ENCODE measurements around the gene AKR1B1. TPM values are rescaled to one million over a fixed set of nuclear protein-coding genes. Genes with fewer than 3 reads are reported as not detected.

Gene AKR1B1
- total RNA-seq, 1 donor from 2014 or later, result 52.8 TPM

DNA sequence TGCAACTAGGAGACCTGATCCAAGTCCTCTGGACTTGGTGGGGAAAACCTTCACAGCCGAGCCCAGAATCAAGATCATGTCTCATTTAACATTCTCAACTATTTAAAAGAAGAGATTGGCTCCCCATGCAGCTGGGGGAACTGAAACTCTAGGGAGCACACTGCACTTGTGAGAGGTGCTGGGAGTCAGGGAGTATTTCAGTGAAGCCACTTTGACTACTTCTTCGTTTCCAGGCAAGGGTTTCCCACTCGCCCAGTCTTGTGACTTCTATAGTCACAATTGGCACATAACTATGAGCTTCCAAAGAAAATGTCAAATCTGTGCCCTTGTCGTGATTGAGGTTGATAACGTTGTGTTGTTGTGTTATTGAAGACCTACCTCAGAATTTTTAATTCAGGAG, 62.9 kb downstream of the AKR1B1 start:
- Mint-ChIP-seq H3K4me3 (ENCODE audit: unreplicated experiment) (no peak overlapping the region), H3K4me1 (ENCODE audit: unreplicated experiment) (no peaks in the 10 kb centered on the region), H3K27ac (ENCODE audit: unreplicated experiment) (no peak overlapping the region), H3K36me3 (ENCODE audit: low read depth, unreplicated experiment) (no peaks in the 10 kb centered on the region), H3K27me3 (ENCODE audit: unreplicated experiment) (peaks cover 1% of the 10 kb centered on the region), H3K9me3 (ENCODE audit: unreplicated experiment) (no peaks in the 10 kb centered on the region)
- DNase-seq (ENCODE audit: low spot score), result no peak
- TF ChIP-seq, protein P1, sequence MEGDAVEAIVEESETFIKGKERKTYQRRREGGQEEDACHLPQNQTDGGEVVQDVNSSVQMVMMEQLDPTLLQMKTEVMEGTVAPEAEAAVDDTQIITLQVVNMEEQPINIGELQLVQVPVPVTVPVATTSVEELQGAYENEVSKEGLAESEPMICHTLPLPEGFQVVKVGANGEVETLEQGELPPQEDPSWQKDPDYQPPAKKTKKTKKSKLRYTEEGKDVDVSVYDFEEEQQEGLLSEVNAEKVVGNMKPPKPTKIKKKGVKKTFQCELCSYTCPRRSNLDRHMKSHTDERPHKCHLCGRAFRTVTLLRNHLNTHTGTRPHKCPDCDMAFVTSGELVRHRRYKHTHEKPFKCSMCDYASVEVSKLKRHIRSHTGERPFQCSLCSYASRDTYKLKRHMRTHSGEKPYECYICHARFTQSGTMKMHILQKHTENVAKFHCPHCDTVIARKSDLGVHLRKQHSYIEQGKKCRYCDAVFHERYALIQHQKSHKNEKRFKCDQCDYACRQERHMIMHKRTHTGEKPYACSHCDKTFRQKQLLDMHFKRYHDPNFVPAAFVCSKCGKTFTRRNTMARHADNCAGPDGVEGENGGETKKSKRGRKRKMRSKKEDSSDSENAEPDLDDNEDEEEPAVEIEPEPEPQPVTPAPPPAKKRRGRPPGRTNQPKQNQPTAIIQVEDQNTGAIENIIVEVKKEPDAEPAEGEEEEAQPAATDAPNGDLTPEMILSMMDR (IDR thresholded peaks at IDR 0.05; ENCODE audit: unreplicated experiment), result no peak

DNA sequence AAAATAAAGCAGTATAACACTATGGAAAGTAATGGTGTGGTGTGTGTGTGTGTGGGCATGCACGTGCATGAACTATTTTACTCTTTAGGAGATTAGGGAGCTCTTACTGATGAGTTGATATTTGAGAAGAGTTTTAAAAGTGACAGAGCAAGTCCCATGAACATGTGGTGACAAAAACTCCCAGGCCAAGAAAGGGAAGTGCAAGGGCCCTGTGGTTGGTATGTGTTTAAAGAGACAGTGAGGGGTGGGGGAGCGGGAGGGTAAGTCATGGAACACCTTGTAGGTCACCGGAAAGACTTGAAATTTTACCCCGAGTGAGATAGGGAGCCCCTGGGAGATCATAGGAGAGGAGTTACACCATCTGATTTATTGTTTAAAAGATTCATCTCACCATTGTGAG, 63.3 kb downstream of the AKR1B1 start:
- H3K27ac Mint-ChIP-seq (ENCODE audit: unreplicated experiment), result no peak overlapping the region
- H3K4me3 Mint-ChIP-seq (ENCODE audit: unreplicated experiment), result no peak overlapping the region
- no peaks in the 10 kb centered on the region for H3K9me3 Mint-ChIP-seq (ENCODE audit: unreplicated experiment)

DNA sequence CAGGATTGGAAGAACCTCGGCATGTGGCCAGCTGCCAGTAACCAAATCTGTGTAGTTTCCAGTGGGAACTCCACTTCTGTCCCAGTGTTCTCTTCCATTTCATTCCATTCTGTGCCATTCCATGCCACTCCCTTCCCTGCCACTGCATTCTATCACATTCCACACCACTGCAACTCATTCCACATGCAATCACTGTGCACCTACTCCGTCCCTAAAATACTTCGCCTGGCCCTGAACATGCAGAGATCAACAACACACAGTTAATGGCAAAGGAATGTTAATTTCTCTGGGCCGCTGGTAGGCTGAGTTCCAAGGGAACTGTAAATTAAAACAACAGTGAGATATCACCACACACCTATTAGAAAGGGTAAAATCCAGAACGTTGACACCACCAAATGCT, 64.8 kb downstream of the AKR1B1 start:
- Mint-ChIP-seq H3K36me3 (ENCODE audit: low read depth, unreplicated experiment) (no peaks in the 10 kb centered on the region), H3K4me1 (ENCODE audit: unreplicated experiment) (no peaks in the 10 kb centered on the region), H3K27ac (ENCODE audit: unreplicated experiment) (no peak overlapping the region), H3K9me3 (ENCODE audit: unreplicated experiment) (no peaks in the 10 kb centered on the region), H3K27me3 (ENCODE audit: unreplicated experiment) (no peaks in the 10 kb centered on the region), H3K4me3 (ENCODE audit: unreplicated experiment) (no peak overlapping the region)
- DNase-seq (ENCODE audit: low spot score), result no peak
- TF ChIP-seq, protein P1 (IDR thresholded peaks at IDR 0.05; ENCODE audit: unreplicated experiment), result no peak

More for the DNA sequence above, 63.3 kb downstream of the AKR1B1 start:
- Mint-ChIP-seq H3K27me3 (ENCODE audit: unreplicated experiment) (peaks cover 1% of the 10 kb centered on the region), H3K4me1 (ENCODE audit: unreplicated experiment) (no peaks in the 10 kb centered on the region), H3K36me3 (ENCODE audit: low read depth, unreplicated experiment) (no peaks in the 10 kb centered on the region)
- DNase-seq (ENCODE audit: low spot score), result no peak
- TF ChIP-seq, protein P1 (IDR thresholded peaks at IDR 0.05; ENCODE audit: unreplicated experiment), result no peak

Other genes with a start within 250 kb of the AKR1B1 start
- gene SLC35B4, start 142.2 kb downstream of the AKR1B1 start, total RNA-seq (ENCODE audit: unreplicated experiment), result 34.0 TPM
- not detected for gene AKR1B10, start 68.5 kb upstream of the AKR1B1 start, total RNA-seq (ENCODE audit: unreplicated experiment)
- not detected for gene AKR1B15, start 90.0 kb upstream of the AKR1B1 start, total RNA-seq (ENCODE audit: unreplicated experiment)
- 17.7 TPM for gene BPGM, start 187.8 kb upstream of the AKR1B1 start, total RNA-seq (ENCODE audit: unreplicated experiment)